Activated CD8-positive, alpha-beta memory T cell treated with anti-CD3 and anti-CD28 coated beads for 36 hours (primary cell): ENCODE results near the gene EOLA1. TPM values are rescaled to one million over a fixed set of nuclear protein-coding genes. Genes with fewer than 3 reads are reported as not detected.
"Not testable (repeated sequence)": the region's sequence is repeated elsewhere in the genome, so short reads cannot be mapped to it uniquely, and the experiment has no call there.

Source experiments
- CTCF ChIA-PET: fragments of 350-600 bp; sonication (Branson Sonifier 250); formaldehyde crosslinking; loops from one replicate; lab custom pipeline; 2021; ENCODE audit warnings: antibody characterized with exemption; lab: Charles Lee
- POLR2A ChIA-PET: fragments of 350-600 bp; sonication (Branson Sonifier 250); formaldehyde crosslinking; loops from one replicate; lab custom pipeline; 2021; ENCODE audit warnings: antibody characterized with exemption; lab: Charles Lee
- total RNA-seq, 2 experiments: library from RNA; stranded (reverse); gene quantifications; one replicate each; pipeline ENCODE4 v1.2.3, GENCODE V29; 2021

Gene EOLA1
- total RNA-seq, 2 experiments from 2014 or later: 31.3 to 33.4 TPM

- CTCF ChIA-PET: no interaction called here
These were observed 30.4 kb upstream of the EOLA1 start for GRCh38 chrX:149510386-149510785.

GRCh38 chrX:149511081-149511480 is 29.7 kb upstream of the EOLA1 start:
- ChIA-PET CTCF (interaction anchor here (1.9 kb wide), 1 partner anchor 28 kb away, joined by 7 read pairs; no protein-coding TSS in a partner anchor), POLR2A (interaction anchor here (2.4 kb wide), 1 partner anchor 30 kb away, joined by 8 read pairs; the partner anchor contains the start of gene EOLA1)

More at GRCh38 chrX:149510386-149510785, 30.4 kb upstream of the EOLA1 start:
- POLR2A ChIA-PET: no interaction called here

- POLR2A ChIA-PET: interaction anchor here (2.4 kb wide), 1 partner anchor 28 kb away, joined by 8 read pairs; the partner anchor contains the start of gene EOLA1
- CTCF ChIA-PET: interaction anchor here (1.3 to 1.9 kb wide), 4 partner anchors 8 to 27 kb away, joined by 3 to 7 read pairs (median 4); no protein-coding TSS in a partner anchor
These were observed 28.5 kb upstream of the EOLA1 start for GRCh38 chrX:149512225-149512885.

- CTCF ChIA-PET: interaction anchor here (1.4 kb wide), 1 partner anchor 10 kb away, joined by 3 read pairs; no protein-coding TSS in a partner anchor
These were observed 26.9 kb upstream of the EOLA1 start for GRCh38 chrX:149513825-149514428.

GRCh38 chrX:149515954-149516602 is 24.7 kb upstream of the EOLA1 start:
- POLR2A ChIA-PET: no interaction called here

More at GRCh38 chrX:149513825-149514428, 26.9 kb upstream of the EOLA1 start:
- POLR2A ChIA-PET: no interaction called here

GRCh38 chrX:149516604-149517003 is 24.2 kb upstream of the EOLA1 start:
- ChIA-PET POLR2A (no interaction called here), CTCF (no interaction called here)

More at GRCh38 chrX:149515954-149516602, 24.7 kb upstream of the EOLA1 start:
- CTCF ChIA-PET: no interaction called here

- CTCF ChIA-PET: no interaction called here
These were observed 23.5 kb upstream of the EOLA1 start for GRCh38 chrX:149517308-149517707.

GRCh38 chrX:149518236-149518635 is 22.6 kb upstream of the EOLA1 start:
- ChIA-PET POLR2A (interaction anchor here (1.0 kb wide), 1 partner anchor 13 kb away, joined by 4 read pairs; the partner anchor contains the start of gene IDS), CTCF (no interaction called here)

More at GRCh38 chrX:149517308-149517707, 23.5 kb upstream of the EOLA1 start:
- POLR2A ChIA-PET: no interaction called here

- CTCF ChIA-PET: interaction anchor here (1.5 kb wide), 1 partner anchor 15 kb away, joined by 5 read pairs; the partner anchor contains the start of gene IDS
- POLR2A ChIA-PET: not testable (repeated sequence)
These were observed 20.1 kb upstream of the EOLA1 start for GRCh38 chrX:149520636-149521277.

- ChIA-PET CTCF (interaction anchor here (1.5 kb wide), 1 partner anchor 16 kb away, joined by 5 read pairs; the partner anchor contains the start of gene IDS), POLR2A (no interaction called here)
These were observed 19.4 kb upstream of the EOLA1 start for GRCh38 chrX:149521438-149521837.

- POLR2A ChIA-PET: no interaction called here
- CTCF ChIA-PET: interaction anchor here (1.6 kb wide), 1 partner anchor 8 kb away, joined by 5 read pairs; no protein-coding TSS in a partner anchor
These were observed 17.9 kb upstream of the EOLA1 start for GRCh38 chrX:149522916-149523315.

GRCh38 chrX:149525389-149525788 is 15.4 kb upstream of the EOLA1 start:
- CTCF ChIA-PET: not testable (repeated sequence)

GRCh38 chrX:149525903-149526302 is 14.9 kb upstream of the EOLA1 start:
- CTCF ChIA-PET, POLR2A ChIA-PET: not testable (repeated sequence)

More at GRCh38 chrX:149525389-149525788, 15.4 kb upstream of the EOLA1 start:
- POLR2A ChIA-PET: not testable (repeated sequence)

GRCh38 chrX:149526318-149527033 is 14.3 kb upstream of the EOLA1 start:
- CTCF ChIA-PET, POLR2A ChIA-PET: not testable (repeated sequence)

GRCh38 chrX:149527705-149528104 is 13.1 kb upstream of the EOLA1 start:
- CTCF ChIA-PET: no interaction called here

GRCh38 chrX:149528381-149528780 is 12.4 kb upstream of the EOLA1 start:
- ChIA-PET POLR2A (no interaction called here), CTCF (no interaction called here)

More at GRCh38 chrX:149527705-149528104, 13.1 kb upstream of the EOLA1 start:
- POLR2A ChIA-PET: no interaction called here

GRCh38 chrX:149531599-149531998 is 9.2 kb upstream of the EOLA1 start:
- ChIA-PET POLR2A (interaction anchor here (1.2 kb wide), 1 partner anchor 9 kb away, joined by 3 read pairs; the partner anchor contains the start of gene EOLA1), CTCF (interaction anchor here (1.5 kb wide), 2 partner anchors 9 to 19 kb away, joined by 3 to 5 read pairs; no protein-coding TSS in a partner anchor)

GRCh38 chrX:149532868-149533267 is 7.9 kb upstream of the EOLA1 start:
- CTCF ChIA-PET, POLR2A ChIA-PET: not testable (repeated sequence)
